K562 (cell line): ENCODE measurements around the gene ERBB4. TPM values are rescaled to one million over a fixed set of nuclear protein-coding genes. Genes with fewer than 3 reads are reported as not detected.

Source experiments
- ATAC-seq: fragments of 200-7000 bp; cut with Tn5 transposase; 3 replicates; pipeline ENCODE4 v1.9.1; 2020; ENCODE audit warnings: moderate library complexity
- BruUV-seq: library from RNA; stranded (reverse); fragments of 400-500 nt; replicated peaks from 2 replicates; lab custom pipeline; 2021; lab: Mats Ljungman, UMichigan
- CTCF ChIA-PET: fragments of 300-600 bp; formaldehyde crosslinking; extraction: SDS; loops from one replicate; lab custom pipeline; 2021; ENCODE audit warnings: low intra/inter-chr PET ratio; lab: Yijun Ruan, JAX
- POLR2A ChIA-PET: fragments of 300-600, 350-650 bp; sonication (Branson Sonifier 250); formaldehyde crosslinking; extraction: SDS; loops from one replicate; lab custom pipeline; 2021; ENCODE audit warnings: antibody characterized with exemption, inconsistent platforms; lab: Yijun Ruan, JAX
- DNase-seq, 4 experiments: peaks; one replicate each; pipeline versions ENCODE4 v3.0.0 to v3.0.0-alpha.2; 2011 to 2018; ENCODE audit warnings: low spot score in 3 of 4, mixed read lengths in 3 of 4; ENCODE audit errors: extremely low read depth in 1 of 4
- FAIRE-seq: peaks from 2 replicates; lab custom pipeline; 2011; peaks lifted over from hg19 to GRCh38; lab: Jason Lieb, UNC
- H2AFZ ChIP-seq: 2 replicates; pipeline ENCODE4 v1.6.0; 2011; ENCODE audit warnings: low read depth, low read length, control low read depth, inconsistent platforms
- H3K27ac ChIP-seq: fragments of 200-600 bp; 3 replicates; pipeline ENCODE4 v1.8.0; 2011; ENCODE audit warnings: low read depth, mild to moderate bottlenecking, control low read depth, inconsistent platforms, low read length, moderate library complexity, mixed read lengths; ENCODE audit errors: extremely low read depth
- H3K27me3 ChIP-seq, 2 experiments: fragments of 300-600 bp in 1 of 2; 2 replicates in 1 of 2; 3 replicates in 1 of 2; pipeline versions ENCODE4 v1.6.0 to v1.8.0; 2011; ENCODE audit warnings: inconsistent platforms in 2 of 2, low read length in 2 of 2, mild to moderate bottlenecking in 1 of 2, mixed read lengths in 1 of 2, moderate library complexity in 1 of 2; ENCODE audit not compliant: control insufficient read depth in 2 of 2, insufficient read depth in 2 of 2
- H3K36me3 ChIP-seq: fragments of 300-600 bp; 3 replicates; pipeline ENCODE4 v1.8.0; 2011; ENCODE audit warnings: mild to moderate bottlenecking, low read length, inconsistent platforms; ENCODE audit not compliant: control insufficient read depth, insufficient read depth
- H3K4me1 ChIP-seq, 2 experiments: fragments of 200-600 bp in 1 of 2; replicated peaks in 1 of 2; 2 replicates in 1 of 2; 3 replicates in 1 of 2; pipeline versions ENCODE4 v1.5.1 to v1.8.0; 2011; ENCODE audit warnings: inconsistent platforms in 2 of 2, low read length in 2 of 2, mild to moderate bottlenecking in 1 of 2, mixed read lengths in 1 of 2, moderate library complexity in 1 of 2; ENCODE audit not compliant: control insufficient read depth in 2 of 2, insufficient read depth in 2 of 2
- H3K4me2 ChIP-seq: 2 replicates; pipeline ENCODE4 v1.6.1; 2011; ENCODE audit warnings: low read length, control low read depth, inconsistent platforms, mixed read lengths; ENCODE audit not compliant: insufficient read depth
- H3K4me3 ChIP-seq: fragments of 200-600 bp; sonication (generic), shearing (Covaris generic); 2 replicates; pipeline ENCODE4 v1.5.1; 2016; ENCODE audit warnings: control low read depth, inconsistent platforms
- H3K79me2 ChIP-seq: fragments of 200-600 bp; 3 replicates; pipeline ENCODE4 v1.8.0; 2011; ENCODE audit warnings: low read length, inconsistent platforms; ENCODE audit not compliant: control insufficient read depth, insufficient read depth
- H3K9ac ChIP-seq, 2 experiments: 2 replicates each; pipeline versions ENCODE4 v1.6.0 to v1.6.1; 2011; ENCODE audit warnings: low read depth in 2 of 2, low read length in 2 of 2, control low read depth in 1 of 2, inconsistent platforms in 1 of 2, mild to moderate bottlenecking in 1 of 2, mixed read lengths in 1 of 2; ENCODE audit not compliant: insufficient read depth in 1 of 2
- H3K9me1 ChIP-seq: one replicate; pipeline ENCODE4 v1.6.0; 2011; ENCODE audit warnings: inconsistent platforms, mild to moderate bottlenecking, low read length, moderate library complexity; ENCODE audit not compliant: control insufficient read depth, insufficient read depth
- H3K9me3 ChIP-seq: replicated peaks from 2 replicates; pipeline ENCODE4 v1.5.1; 2011; ENCODE audit warnings: low read depth, low read length, inconsistent platforms; ENCODE audit not compliant: control insufficient read depth, insufficient read depth
- H4K20me1 ChIP-seq: replicated peaks from 2 replicates; pipeline ENCODE4 v1.6.1; 2011; ENCODE audit warnings: low read length, inconsistent platforms, mixed read lengths; ENCODE audit not compliant: control insufficient read depth, insufficient read depth
- ATF1 ChIP-seq, 2 experiments: fragments of 450-650 bp in 1 of 2; IDR thresholded peaks; 2 replicates each; pipeline ENCODE4 v1.6.1; 2016; ENCODE audit warnings: missing compliant biosample characterization in 1 of 2, missing genetic modification characterization in 1 of 2
- HNRNPLL ChIP-seq: fragments of 200-400 bp; formaldehyde crosslinking; IDR thresholded peaks from 2 replicates; pipeline ENCODE4 v1.6.1; 2017; ENCODE audit warnings: low read length, low read depth, mild to moderate bottlenecking; ENCODE audit not compliant: poor library complexity, severe bottlenecking
- JUN ChIP-seq, 2 experiments: sonication (generic) in 1 of 2; formaldehyde crosslinking in 1 of 2; IDR thresholded peaks; 2 replicates each; pipeline versions ENCODE4 v1.6.1 to v1.8.0; 2012 to 2022; ENCODE audit warnings: borderline replicate concordance in 2 of 2, mild to moderate bottlenecking in 2 of 2, improper control_type of control experiment in 1 of 2, low read depth in 1 of 2, low read length in 1 of 2, missing genetic modification reagents in 1 of 2
- NONO ChIP-seq, 2 experiments: fragments of 200-400 bp in 1 of 2; fragments of 450-650 bp in 1 of 2; formaldehyde crosslinking in 1 of 2; IDR thresholded peaks; 2 replicates each; pipeline ENCODE4 v1.6.1; 2017; ENCODE audit warnings: low read depth in 2 of 2, mild to moderate bottlenecking in 2 of 2, moderate library complexity in 2 of 2, low read length in 1 of 2
- SNRNP70 ChIP-seq: fragments of 200-400 bp; formaldehyde crosslinking; optimal IDR thresholded peaks from 2 replicates; pipeline ENCODE3; 2017; ENCODE audit warnings: low read depth, low read length
- THRA ChIP-seq: fragments of 450-650 bp; IDR thresholded peaks from 2 replicates; pipeline ENCODE4 v1.6.1; 2017; ENCODE audit warnings: mild to moderate bottlenecking, moderate library complexity
- ZBTB7A ChIP-seq: IDR thresholded peaks from 2 replicates; pipeline ENCODE4 v1.6.1; 2011; ENCODE audit warnings: low read depth, mild to moderate bottlenecking, low read length, moderate library complexity, borderline replicate concordance; ENCODE audit not compliant: control insufficient read depth
- ZFP1 ChIP-seq: fragments of 450-650 bp; formaldehyde crosslinking; IDR thresholded peaks from 2 replicates; pipeline ENCODE4 v1.4.0; 2020; ENCODE audit warnings: mild to moderate bottlenecking, mixed read lengths
- ZKSCAN8 ChIP-seq: fragments of 200-800 bp; sonication (Bioruptor generic); IDR thresholded peaks from 2 replicates; pipeline ENCODE4 v1.6.1; 2016; ENCODE audit warnings: missing genetic modification characterization, missing compliant biosample characterization
- ZNF12 ChIP-seq: sonication (generic); formaldehyde crosslinking; IDR thresholded peaks from 2 replicates; pipeline ENCODE4 v1.4.0; 2020; ENCODE audit warnings: mild to moderate bottlenecking, missing genetic modification reagents
- ZNF134 ChIP-seq: fragments of 250-450 bp; sonication (Bioruptor Pico); conservative IDR thresholded peaks from 2 replicates; pipeline ENCODE4 v1.4.0; 2020
- ZNF224 ChIP-seq: sonication (generic); formaldehyde crosslinking; IDR thresholded peaks from 2 replicates; pipeline ENCODE4 v1.8.0; 2022; ENCODE audit warnings: mild to moderate bottlenecking, missing genetic modification reagents
- ZNF444 ChIP-seq: fragments of 250-450 bp; sonication (Bioruptor Pico); IDR thresholded peaks from 2 replicates; pipeline ENCODE4 v1.4.0; 2020; ENCODE audit warnings: mild to moderate bottlenecking, moderate library complexity
- ZNF449 ChIP-seq: fragments of 250-450 bp; sonication (Bioruptor Pico); IDR thresholded peaks from 2 replicates; pipeline ENCODE4 v1.8.0; 2022; ENCODE audit warnings: moderate library complexity, mild to moderate bottlenecking, inconsistent platforms
- WGBS: fragments of 100-300 bp; shearing (Covaris generic); methylation state at CpG from one replicate; pipeline ENCODE4 v1.1.6; 2016; ENCODE audit warnings: low coverage, mixed read lengths; ENCODE audit not compliant: insufficient coverage; ENCODE audit errors: missing lambda C conversion rate; 5-methylcytosine and 5-hydroxymethylcytosine counted together
- in situ Hi-C: fragments of 300-500 bp; cut with MboI; formaldehyde crosslinking; loops from 4 replicates; pipeline ENCODE4 v1.15.0; 2018; ENCODE audit warnings: inconsistent platforms, mixed read lengths
- intact Hi-C: fragments of 100-400 bp; cut with micrococcal nuclease; formaldehyde crosslinking; loops from 2 replicates; pipeline ENCODE4 v1.14.2; 2022
- polyA plus RNA-seq, 8 experiments: library from polyadenylated mRNA; depleted of rRNA in 4 of 8; stranded (reverse) in 5 of 8; unstranded in 3 of 8; fragments of >200 nt; fragmentation: Nextera tagmentation in 2 of 8; fragmentation: Illumina TruSeq in 1 of 8; extraction: Ambion mirVana in 2 of 8; extraction: Trizol in 1 of 8; gene quantifications; 2 replicates each; pipeline versions ENCODE4 v1.2.1 to v1.2.3, GENCODE V29; 2011 to 2014; ENCODE audit warnings: inconsistent platforms in 1 of 8, missing spikeins in 1 of 8
- total RNA-seq, 7 experiments: library from RNA; depleted of rRNA in 6 of 7; stranded (reverse); fragments of >200 nt in 6 of 7; fragmentation: Illumina TruSeq in 2 of 7; extraction: Trizol in 2 of 7; gene quantifications; 2 replicates each; pipeline versions ENCODE4 v1.2.1 to v1.2.3, GENCODE V29; 2011 to 2021; ENCODE audit warnings: low replicate concordance in 1 of 7

The ERBB4 gene
- total and polyA plus RNA-seq, 9 of the 15 experiments (the other 6 are each of a cell fraction or from before 2014, with no cell fraction given), result not detected

- no peak overlapping the region for H3K4me3 ChIP-seq
- CTCF ChIA-PET, result no interaction called here
- DNase-seq, result no peak
- no peaks in the 10 kb centered on the region for H3K36me3 ChIP-seq
- no peak overlapping the region for H3K9ac ChIP-seq
- H3K27me3 ChIP-seq, result no peaks in the 10 kb centered on the region
- POLR2A ChIA-PET, result no interaction called here
- no peak overlapping the region for H2AFZ ChIP-seq
- intact Hi-C loops (no loop called here), in situ Hi-C loops (no loop called here)
- no peak for ATAC-seq
- no peak overlapping the region for H3K4me2 ChIP-seq
- no peaks in the 10 kb centered on the region; the same call in 1 of the 2 replicates for H3K9me3 ChIP-seq
- H3K9me1 ChIP-seq, result no peaks in the 10 kb centered on the region
- no peak overlapping the region for H3K27ac ChIP-seq
- H3K4me1 ChIP-seq, result no peaks in the 10 kb centered on the region
- H3K79me2 ChIP-seq, result no peaks in the 10 kb centered on the region
- no TSS peak for BruUV-seq
- no peak for FAIRE-seq
- H4K20me1 ChIP-seq, result no peaks in the 10 kb centered on the region
- no peak for TF ChIP-seq SNRNP70
- no peak for TF ChIP-seq ZNF444
Measured at GRCh38 chr2:211376410-211376809, 1162.2 kb downstream of the ERBB4 start.

- Histone ChIP-seq H3K4me2 (no peak overlapping the region), H4K20me1 (no peaks in the 10 kb centered on the region), H3K36me3 (no peaks in the 10 kb centered on the region), H3K27me3 (no peaks in the 10 kb centered on the region), H3K9me3 (no peaks in the 10 kb centered on the region; the same call in 1 of the 2 replicates), H3K4me3 (no peak overlapping the region), H3K27ac (no peak overlapping the region), H2AFZ (no peak overlapping the region), H3K4me1 (no peaks in the 10 kb centered on the region), H3K9me1 (no peaks in the 10 kb centered on the region), H3K79me2 (no peaks in the 10 kb centered on the region), H3K9ac (no peak overlapping the region)
- in situ Hi-C loops (no loop called here), intact Hi-C loops (no loop called here)
- ChIA-PET POLR2A (no interaction called here), CTCF (no interaction called here)
- ATAC-seq (no peak), FAIRE-seq (no peak), DNase-seq (no peak)
- no TSS peak for BruUV-seq
- 0% methylated on average over 2 of the region's 2 CpGs for WGBS
- no peak for TF ChIP-seq SNRNP70
- no peak for TF ChIP-seq ZNF134 (CRISPR knock-in tag)
- TF ChIP-seq ZFP1 (CRISPR knock-in tag), result no peak
- no peak for TF ChIP-seq ZBTB7A
- TF ChIP-seq JUN (IDR thresholded peaks at IDR 0.05; ENCODE audit: borderline replicate concordance, low read depth, low read length), result no peak
- TF ChIP-seq JUN (CRISPR knock-in tag; IDR thresholded peaks at IDR 0.05; ENCODE audit: borderline replicate concordance), result no peak
- TF ChIP-seq ZNF224 (CRISPR knock-in tag), result no peak
- TF ChIP-seq THRA, result no peak
- TF ChIP-seq NONO (IDR thresholded peaks at IDR 0.05; ENCODE audit: low read depth in 2 of 2, low read length in 1 of 2), result no peak
- TF ChIP-seq ZNF12 (CRISPR knock-in tag), result no peak
- TF ChIP-seq HNRNPLL, result no peak
- TF ChIP-seq ZKSCAN8 (CRISPR knock-in tag), result no peak
- TF ChIP-seq ATF1 (CRISPR knock-in tag; IDR thresholded peaks at IDR 0.05), result no peak
- TF ChIP-seq ATF1 (tag; IDR thresholded peaks at IDR 0.05), result no peak
- no peak for TF ChIP-seq ZNF449 (CRISPR knock-in tag)
Measured at GRCh38 chr2:211373203-211373602, 1165.4 kb downstream of the ERBB4 start.
